ENCODE data around the gene NAP1L4. TPM values are rescaled to one million over a fixed set of nuclear protein-coding genes. Genes with fewer than 3 reads are reported as not detected.
"Not testable (repeated sequence)": the region's sequence is repeated elsewhere in the genome, so short reads cannot be mapped to it uniquely, and the experiment has no call there.

The NAP1L4 gene
- polyA plus RNA-seq, 3 donors = 33.1 to 59.3 (median 55.6) TPM

DNA sequence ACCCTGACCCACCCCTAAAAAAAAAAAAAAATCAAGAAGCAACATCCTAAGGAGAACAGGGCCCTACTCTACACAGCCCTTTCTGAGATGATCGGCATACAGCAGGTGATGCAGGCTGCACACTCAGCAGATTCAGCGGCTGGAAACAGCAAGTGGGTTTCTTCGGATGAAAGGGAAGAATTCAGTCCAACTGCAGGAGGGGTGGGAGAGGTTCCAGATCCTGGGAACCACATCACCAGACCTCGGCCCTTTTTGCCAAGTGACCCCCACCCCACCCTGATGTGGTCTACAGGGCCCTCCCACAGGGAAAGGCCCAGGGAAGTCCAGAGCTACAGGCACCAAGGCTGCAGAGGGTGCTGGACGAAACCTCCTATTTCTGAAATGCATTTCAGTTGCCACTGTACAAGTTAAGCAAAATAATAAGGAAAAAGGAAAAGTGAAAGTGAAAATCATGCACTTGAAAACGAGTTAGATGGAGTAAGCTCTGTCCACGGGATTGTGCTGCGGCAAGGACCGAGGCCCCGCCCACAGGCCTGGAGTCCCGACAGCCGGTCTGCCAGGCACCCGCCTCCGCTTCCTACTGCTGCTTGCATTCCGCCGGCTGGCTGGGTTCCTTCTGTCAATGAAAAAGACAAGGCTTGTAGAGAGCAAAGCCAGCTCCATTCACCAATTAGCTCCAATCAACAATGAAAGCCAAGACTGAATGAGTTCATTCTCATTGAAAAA lies 46.9 kb downstream of the NAP1L4 start:
- WGBS, 3 donors = 17 to 22% (median 19%) methylated on average over 16 of the region's 16 CpGs

GRCh38 chr11:2944530-2944929 lies 47.6 kb downstream of the NAP1L4 start:
- no peak overlapping the region for H3K27ac ChIP-seq (ENCODE audit: low read depth, low read length)
- 81 to 91% (median 88%) methylated on average over 24 of the region's 24 CpGs for WGBS, 3 donors

More for the DNA sequence above, 46.9 kb downstream of the NAP1L4 start:
- H3K27ac ChIP-seq (ENCODE audit: low read depth, low read length) = no peak overlapping the region

- WGBS, 3 donors = 51 to 59% (median 58%) methylated on average over 12 of the region's 12 CpGs
- H3K27ac ChIP-seq (ENCODE audit: low read depth, low read length) = no peak overlapping the region
Measured at GRCh38 chr11:2943711-2944118, 48.4 kb downstream of the NAP1L4 start.

DNA sequence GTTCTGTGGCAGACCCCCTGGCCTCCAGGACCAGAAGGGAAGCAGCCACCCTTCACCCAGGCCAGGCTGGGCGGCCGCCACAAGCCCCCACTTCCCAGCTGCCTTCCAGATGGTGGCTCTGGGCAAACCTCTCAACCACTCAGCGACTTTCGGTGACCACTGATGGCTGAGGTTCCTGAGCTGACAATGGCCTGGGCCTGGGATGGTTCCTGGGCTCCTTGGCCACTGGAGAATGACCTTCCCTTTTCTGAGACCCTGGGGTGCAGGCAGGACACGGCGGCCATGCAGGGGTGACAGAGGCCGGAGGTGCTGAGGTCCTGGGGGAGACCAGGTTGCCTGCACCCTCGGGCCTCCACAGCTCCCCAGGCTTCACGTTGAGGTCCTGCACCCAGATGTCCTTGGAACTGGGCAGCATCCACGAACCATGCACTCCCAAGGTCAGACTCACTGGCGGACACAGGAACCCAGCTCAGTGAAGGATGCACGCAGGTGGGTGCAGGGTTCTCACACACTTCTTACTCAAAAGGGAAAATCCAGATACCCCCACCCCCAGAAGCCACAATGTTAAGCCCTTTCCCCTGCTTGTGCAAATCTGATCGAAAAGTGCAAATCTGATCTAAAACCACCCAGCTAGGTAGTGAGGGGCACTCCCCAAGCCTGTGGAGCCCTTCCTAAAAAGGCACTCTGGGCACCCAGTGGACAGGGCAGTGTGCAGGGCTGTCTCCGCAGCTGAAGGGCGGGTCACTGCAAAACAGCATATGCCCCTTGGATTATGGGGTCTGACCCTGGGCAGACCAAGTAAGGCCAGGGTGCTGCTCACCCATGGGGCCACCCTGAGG lies 49.0 kb downstream of the NAP1L4 start:
- 81 to 85% (median 81%) methylated on average over 14 to 15 of the region's 15 CpGs for WGBS, 3 donors

DNA sequence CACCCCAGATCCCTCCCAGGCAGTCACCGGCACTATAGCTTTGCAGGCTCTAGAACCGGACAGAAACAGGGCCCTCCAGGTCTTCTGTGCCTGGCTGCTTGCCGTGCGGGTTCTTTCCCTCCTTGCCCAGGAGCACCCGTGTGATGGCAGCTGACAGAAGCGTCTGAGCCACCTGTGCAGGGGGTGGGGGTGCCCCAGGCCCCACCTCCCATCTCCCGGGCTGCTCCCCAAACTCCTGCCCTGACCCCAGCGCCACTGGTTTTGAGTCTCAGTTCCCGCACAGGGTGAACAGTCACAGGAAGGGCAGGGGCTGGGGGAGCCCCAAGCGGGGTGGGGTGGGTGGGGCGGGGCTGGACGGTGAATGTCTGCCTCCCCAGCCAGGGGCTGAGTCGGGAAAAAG lies 49.7 kb downstream of the NAP1L4 start:
- WGBS, 3 donors = 62 to 72% (median 63%) methylated on average over 11 to 13 of the region's 13 CpGs
- H3K27ac ChIP-seq (ENCODE audit: low read depth, low read length) = no peak overlapping the region

More for the DNA sequence above, 49.0 kb downstream of the NAP1L4 start:
- H3K27ac ChIP-seq (ENCODE audit: low read depth, low read length) = no peak overlapping the region

GRCh38 chr11:2940921-2941821 lies 51.0 kb downstream of the NAP1L4 start:
- WGBS, 3 donors = 32 to 49% (median 46%) methylated on average over 10 of the region's 10 CpGs
- no peak overlapping the region for H3K27ac ChIP-seq (ENCODE audit: low read depth, low read length)

DNA sequence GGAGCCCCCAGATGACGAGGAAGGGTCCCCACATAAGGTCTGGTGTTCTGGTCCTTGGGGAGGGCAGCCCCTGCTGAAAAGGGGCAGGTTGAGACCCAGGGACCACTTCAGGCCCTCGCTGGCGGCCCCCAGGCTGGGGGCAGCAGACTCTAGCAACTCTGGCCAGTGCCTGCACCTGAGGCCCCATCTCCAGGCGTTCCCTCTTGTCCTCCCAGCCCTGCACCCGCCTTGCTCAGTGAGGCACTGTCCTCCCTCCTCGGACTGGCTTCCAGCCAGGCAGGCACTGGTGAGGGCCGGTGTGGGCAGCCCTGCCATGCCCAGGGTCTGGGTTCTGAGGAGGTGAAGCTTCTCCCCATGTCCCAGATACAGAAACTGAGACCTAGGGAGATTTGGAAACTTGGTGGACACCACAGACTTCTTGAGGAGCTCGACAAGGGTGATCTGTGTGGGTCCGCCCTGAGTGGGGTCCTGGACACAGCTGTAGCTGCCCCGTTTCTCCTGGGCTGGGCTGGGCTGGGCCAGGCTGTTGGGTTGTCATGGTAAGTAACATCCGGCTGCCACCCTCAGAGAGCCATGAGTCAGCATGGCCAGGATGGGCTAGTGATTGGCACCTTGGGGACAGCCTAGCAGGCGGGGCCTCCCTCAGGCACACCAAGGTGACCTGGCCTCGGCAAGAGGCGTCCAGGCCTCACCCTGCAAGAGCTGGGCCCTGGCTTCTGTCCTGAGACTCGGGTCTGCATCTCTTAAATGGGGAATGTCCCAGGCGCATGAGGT lies 51.8 kb downstream of the NAP1L4 start:
- WGBS, 3 donors = 51 to 67% (median 57%) methylated on average over 14 to 16 of the region's 16 CpGs
- no peak overlapping the region for H3K27ac ChIP-seq (ENCODE audit: low read depth, low read length)

- not testable (repeated sequence) for H3K27ac ChIP-seq (ENCODE audit: low read depth, low read length)
- WGBS, 3 donors = 92 to 94% (median 92%) methylated on average over 18 to 20 of the region's 20 CpGs
Measured at GRCh38 chr11:2938458-2939418, 53.4 kb downstream of the NAP1L4 start.

GRCh38 chr11:2937641-2938457 lies 54.3 kb downstream of the NAP1L4 start:
- 92 to 93% (median 92%) methylated on average over 31 of the region's 32 CpGs for WGBS, 3 donors
- not testable (repeated sequence) for H3K27ac ChIP-seq (ENCODE audit: low read depth, low read length)

GRCh38 chr11:2934611-2935239 lies 57.4 kb downstream of the NAP1L4 start:
- 78 to 87% (median 80%) methylated on average over 14 of the region's 14 CpGs for WGBS, 3 donors
- no peak overlapping the region for H3K27ac ChIP-seq (ENCODE audit: low read depth, low read length)

DNA sequence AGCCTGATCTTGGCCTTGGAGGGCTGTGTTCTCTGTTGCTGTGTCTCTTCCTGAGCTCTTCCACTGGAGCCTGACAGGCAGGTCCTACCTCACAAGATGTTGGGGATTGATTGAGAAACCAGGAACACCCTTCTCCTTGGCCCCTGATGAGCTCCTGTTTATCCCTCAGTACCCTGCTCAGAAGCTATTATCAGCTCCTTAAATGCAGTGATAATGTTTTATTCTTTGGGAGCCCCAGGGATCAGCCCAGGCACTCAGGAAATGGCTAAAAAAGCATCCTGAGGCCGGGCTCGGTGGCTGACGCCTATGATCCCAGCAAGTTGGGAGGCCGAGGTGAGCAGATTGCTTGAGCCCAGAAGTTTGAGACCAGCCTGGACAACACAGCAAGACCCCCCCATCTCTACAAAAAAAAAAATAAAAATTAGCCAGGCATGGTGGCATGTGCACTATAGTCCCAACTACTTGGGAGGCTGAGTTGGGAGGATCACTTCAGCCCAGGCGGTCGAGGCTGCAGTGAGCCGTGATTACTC lies 58.0 kb downstream of the NAP1L4 start:
- 88 to 96% (median 90%) methylated on average over 7 of the region's 7 CpGs for WGBS, 3 donors
- no peak overlapping the region for H3K27ac ChIP-seq (ENCODE audit: low read depth, low read length)

- 33 to 64% (median 38%) methylated on average over 12 of the region's 12 CpGs for WGBS, 3 donors
- H3K27ac ChIP-seq (ENCODE audit: low read depth, low read length) = no peak overlapping the region
Measured at GRCh38 chr11:2933375-2934020, 58.6 kb downstream of the NAP1L4 start.

DNA sequence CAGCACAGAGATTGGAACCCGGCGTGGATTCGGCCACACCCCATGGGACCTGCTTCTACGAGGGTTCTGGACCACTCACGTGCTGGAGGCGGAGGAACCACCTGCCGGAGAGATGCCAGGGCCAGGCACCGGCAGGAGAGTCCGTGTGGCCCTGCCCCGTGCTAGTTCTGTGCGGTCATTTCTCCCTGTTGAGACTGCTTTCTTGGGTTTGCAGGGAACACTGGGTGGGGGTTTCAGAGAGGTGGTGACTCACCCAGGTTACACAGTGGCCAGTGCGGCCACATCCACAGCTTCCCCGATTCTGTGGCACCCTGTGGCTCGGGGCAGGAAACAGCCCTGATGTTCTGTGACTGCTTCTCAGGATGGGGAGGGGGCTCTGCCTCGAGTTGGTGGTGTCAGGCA lies 59.3 kb downstream of the NAP1L4 start:
- H3K27ac ChIP-seq (ENCODE audit: low read depth, low read length) = no peak overlapping the region
- WGBS, 3 donors = 57 to 70% (median 61%) methylated on average over 15 of the region's 15 CpGs

GRCh38 chr11:2931771-2932738 lies 60.1 kb downstream of the NAP1L4 start:
- no peak overlapping the region for H3K27ac ChIP-seq (ENCODE audit: low read depth, low read length)

More at GRCh38 chr11:2931771-2932738, 60.1 kb downstream of the NAP1L4 start:
- 74 to 81% (median 75%) methylated on average over 13 of the region's 13 CpGs for WGBS, 3 donors
